Endothelial cell (in vitro differentiated cells): ENCODE results near the gene TMPRSS12. TPM values are rescaled to one million over a fixed set of nuclear protein-coding genes. Genes with fewer than 3 reads are reported as not detected.
"Not testable (repeated sequence)": the region's sequence is repeated elsewhere in the genome, so short reads cannot be mapped to it uniquely, and the experiment has no call there.

ENCODE experiments used
- DNase-seq: peaks from one replicate; pipeline ENCODE4 v3.0.0; 2021; ENCODE audit warnings: low spot score
- H3K27ac Mint-ChIP-seq: one replicate; pipeline ENCODE4 v1.8.0; 2021; ENCODE audit warnings: mixed read lengths, inconsistent platforms; ENCODE audit not compliant: unreplicated experiment
- H3K27me3 Mint-ChIP-seq: one replicate; pipeline ENCODE4 v1.8.0; 2021; ENCODE audit warnings: mild to moderate bottlenecking, moderate library complexity, mixed read lengths, inconsistent platforms; ENCODE audit not compliant: unreplicated experiment
- H3K36me3 Mint-ChIP-seq: one replicate; pipeline ENCODE4 v1.8.0; 2021; ENCODE audit warnings: mild to moderate bottlenecking, low read depth, mixed read lengths, inconsistent platforms; ENCODE audit not compliant: unreplicated experiment
- H3K4me1 Mint-ChIP-seq: one replicate; pipeline ENCODE4 v1.8.0; 2021; ENCODE audit warnings: mild to moderate bottlenecking, mixed read lengths, inconsistent platforms; ENCODE audit not compliant: unreplicated experiment
- H3K4me3 Mint-ChIP-seq: one replicate; pipeline ENCODE4 v1.8.0; 2021; ENCODE audit warnings: mild to moderate bottlenecking, mixed read lengths, inconsistent platforms; ENCODE audit not compliant: unreplicated experiment
- H3K9me3 Mint-ChIP-seq: one replicate; pipeline ENCODE4 v1.8.0; 2021; ENCODE audit warnings: mixed read lengths, inconsistent platforms; ENCODE audit not compliant: unreplicated experiment
- long read RNA-seq: library from polyadenylated mRNA; unstranded; transcript quantifications from one replicate; pipeline ENCODE4 v2.0.0, GENCODE V29; 2020; ENCODE audit not compliant: unreplicated experiment
- total RNA-seq: library from RNA; stranded (reverse); fragmentation: NEBNext Ultra II Directional; extraction: Animal tissue kit (Norgen Biotek cat#: 25700); gene quantifications from one replicate; pipeline ENCODE4 v1.2.1, GENCODE V29; 2021; ENCODE audit not compliant: unreplicated experiment
- TF ChIP-seq, protein P1 (sequence below): fragments of 200-600 bp; sonication (generic); IDR thresholded peaks from one replicate; pipeline ENCODE4 v1.5.0; 2021; ENCODE audit warnings: antibody characterized with exemption; ENCODE audit not compliant: unreplicated experiment

TMPRSS12 gene, protein sequence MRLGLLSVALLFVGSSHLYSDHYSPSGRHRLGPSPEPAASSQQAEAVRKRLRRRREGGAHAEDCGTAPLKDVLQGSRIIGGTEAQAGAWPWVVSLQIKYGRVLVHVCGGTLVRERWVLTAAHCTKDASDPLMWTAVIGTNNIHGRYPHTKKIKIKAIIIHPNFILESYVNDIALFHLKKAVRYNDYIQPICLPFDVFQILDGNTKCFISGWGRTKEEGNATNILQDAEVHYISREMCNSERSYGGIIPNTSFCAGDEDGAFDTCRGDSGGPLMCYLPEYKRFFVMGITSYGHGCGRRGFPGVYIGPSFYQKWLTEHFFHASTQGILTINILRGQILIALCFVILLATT
- not detected for total RNA-seq
- long read RNA-seq, result 0 reads

DNA sequence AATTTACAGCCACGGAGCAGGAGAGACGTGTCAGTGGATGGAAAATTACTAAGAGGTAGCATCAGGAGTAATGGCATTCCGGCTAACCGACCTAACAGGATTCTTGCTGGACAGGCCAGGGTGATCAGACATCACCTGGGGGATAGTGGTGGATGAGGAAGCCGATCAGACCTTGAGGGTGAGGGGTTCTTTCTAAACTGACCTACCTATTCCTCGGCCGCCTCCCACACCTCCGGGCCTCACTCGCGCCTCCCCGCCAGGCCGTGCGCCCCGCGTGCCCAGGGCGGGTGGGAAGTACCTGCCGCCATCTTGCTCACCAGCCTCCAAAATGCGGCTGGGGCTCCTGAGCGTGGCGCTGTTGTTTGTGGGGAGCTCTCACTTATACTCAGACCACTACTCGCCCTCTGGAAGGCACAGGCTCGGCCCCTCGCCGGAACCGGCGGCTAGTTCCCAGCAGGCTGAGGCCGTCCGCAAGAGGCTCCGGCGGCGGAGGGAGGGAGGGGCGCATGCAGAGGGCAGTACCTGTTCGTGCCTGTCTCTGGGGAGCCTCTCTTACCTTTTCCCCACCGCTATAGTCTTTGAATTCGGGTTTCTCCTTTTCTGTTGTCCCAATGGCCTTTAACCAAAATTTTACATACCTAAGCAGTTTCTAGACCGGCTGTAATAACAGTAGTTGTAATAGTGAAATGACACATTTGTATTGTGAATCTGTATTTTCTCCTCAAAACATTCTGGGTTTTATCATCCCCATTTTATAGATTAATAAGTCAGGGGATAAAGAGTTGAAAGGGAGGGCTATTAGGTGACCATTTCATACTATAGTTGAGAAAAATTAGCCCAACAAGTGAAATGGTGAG lies at the start of gene TMPRSS12:
TMPRSS12 (plus strand) TSS at position 290 of the 857 bp plus-strand sequence; CDS start at position 329, 39 bp downstream.
- Mint-ChIP-seq H3K4me3 (no peak within 1 kb of the TSS), H3K4me1 (no peaks in the 10 kb centered on the region), H3K27ac (no peak within 1 kb of the TSS), H3K9me3 (peaks cover 5% of the 10 kb centered on the region), H3K27me3 (no peaks in the 10 kb centered on the region), H3K36me3 (peaks cover 6% of the 10 kb centered on the region)
- no peak for DNase-seq
- TF ChIP-seq, protein P1, sequence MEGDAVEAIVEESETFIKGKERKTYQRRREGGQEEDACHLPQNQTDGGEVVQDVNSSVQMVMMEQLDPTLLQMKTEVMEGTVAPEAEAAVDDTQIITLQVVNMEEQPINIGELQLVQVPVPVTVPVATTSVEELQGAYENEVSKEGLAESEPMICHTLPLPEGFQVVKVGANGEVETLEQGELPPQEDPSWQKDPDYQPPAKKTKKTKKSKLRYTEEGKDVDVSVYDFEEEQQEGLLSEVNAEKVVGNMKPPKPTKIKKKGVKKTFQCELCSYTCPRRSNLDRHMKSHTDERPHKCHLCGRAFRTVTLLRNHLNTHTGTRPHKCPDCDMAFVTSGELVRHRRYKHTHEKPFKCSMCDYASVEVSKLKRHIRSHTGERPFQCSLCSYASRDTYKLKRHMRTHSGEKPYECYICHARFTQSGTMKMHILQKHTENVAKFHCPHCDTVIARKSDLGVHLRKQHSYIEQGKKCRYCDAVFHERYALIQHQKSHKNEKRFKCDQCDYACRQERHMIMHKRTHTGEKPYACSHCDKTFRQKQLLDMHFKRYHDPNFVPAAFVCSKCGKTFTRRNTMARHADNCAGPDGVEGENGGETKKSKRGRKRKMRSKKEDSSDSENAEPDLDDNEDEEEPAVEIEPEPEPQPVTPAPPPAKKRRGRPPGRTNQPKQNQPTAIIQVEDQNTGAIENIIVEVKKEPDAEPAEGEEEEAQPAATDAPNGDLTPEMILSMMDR, result no peak

DNA sequence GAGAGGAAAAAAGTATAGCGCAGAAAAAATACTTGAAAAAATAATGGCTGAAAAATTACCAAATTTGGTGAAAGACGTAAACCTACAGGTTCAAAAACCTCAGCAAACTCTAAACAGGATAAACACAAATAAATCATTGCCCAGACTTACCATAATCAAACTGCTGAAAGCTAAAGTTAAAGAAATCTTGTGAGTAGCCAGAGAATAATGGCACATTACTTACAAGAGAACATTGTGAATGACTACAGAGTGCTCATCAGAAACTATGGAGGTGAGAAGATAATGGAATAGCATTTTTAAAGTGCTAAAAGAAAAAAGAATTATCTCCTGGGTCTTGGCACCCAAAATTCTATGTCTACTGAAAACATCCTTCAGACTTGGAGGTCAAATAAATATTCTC lies 42.8 kb upstream of the TMPRSS12 start:
- Mint-ChIP-seq H3K4me3 (no peak overlapping the region), H3K27me3 (no peaks in the 10 kb centered on the region), H3K36me3 (peaks cover 34% of the 10 kb centered on the region), H3K9me3 (no peaks in the 10 kb centered on the region), H3K4me1 (no peaks in the 10 kb centered on the region), H3K27ac (no peak overlapping the region)
- no peak for DNase-seq
- TF ChIP-seq, protein P1, result no peak

DNA sequence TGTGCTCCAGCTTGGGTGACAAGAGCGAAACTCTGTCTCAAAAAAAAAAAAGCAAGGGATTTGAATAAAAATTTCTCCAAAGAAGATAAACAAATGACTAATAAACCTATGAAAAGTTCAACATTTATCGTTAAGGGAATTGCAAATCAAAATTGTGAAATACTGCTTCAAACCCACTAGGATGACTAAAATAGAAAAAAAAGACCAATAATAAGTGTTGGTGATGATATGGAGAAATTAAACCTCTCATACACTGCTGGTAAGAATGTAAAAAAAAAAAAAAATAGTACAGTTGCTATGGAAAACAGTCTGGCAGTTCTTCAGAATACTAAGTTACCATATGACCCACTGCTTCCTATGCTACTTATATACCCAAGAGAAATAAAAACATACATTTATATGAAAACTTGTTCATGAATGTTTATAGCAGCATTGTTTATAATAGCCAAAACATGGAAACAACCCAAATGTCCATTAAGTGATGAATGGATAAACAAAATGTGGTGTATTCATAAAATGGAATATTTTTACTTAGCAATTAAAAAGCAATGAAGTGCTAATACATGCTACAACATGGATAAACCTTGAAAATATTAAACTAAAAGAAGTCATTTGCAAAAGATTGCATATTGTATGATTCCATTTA lies 39.4 kb upstream of the TMPRSS12 start:
- DNase-seq, result no peak
- H3K9me3 Mint-ChIP-seq, result no peaks in the 10 kb centered on the region
- H3K4me1 Mint-ChIP-seq, result no peaks in the 10 kb centered on the region
- H3K36me3 Mint-ChIP-seq, result peaks cover 22% of the 10 kb centered on the region
- H3K4me3 Mint-ChIP-seq, result no peak overlapping the region
- TF ChIP-seq, protein P1, result no peak
- H3K27me3 Mint-ChIP-seq, result no peaks in the 10 kb centered on the region
- no peak overlapping the region for H3K27ac Mint-ChIP-seq

DNA sequence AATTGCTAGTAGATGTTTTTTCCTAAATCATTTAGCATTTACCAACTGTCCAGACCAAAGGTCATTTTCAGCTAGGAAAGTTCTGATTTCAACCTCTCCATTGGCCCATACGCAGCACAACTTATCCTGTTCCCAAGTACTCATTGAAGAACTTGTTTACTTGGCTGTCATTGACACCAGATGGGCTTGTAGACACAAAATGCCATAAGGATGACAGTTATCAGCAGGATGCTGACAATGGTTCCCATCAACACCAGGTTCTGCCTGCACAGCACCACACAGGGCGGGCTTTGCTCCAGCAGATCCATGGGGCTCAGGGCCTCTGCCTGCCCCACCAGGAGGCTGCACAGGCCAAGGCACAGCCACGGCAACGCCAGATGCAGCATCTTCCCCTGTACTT lies 36.5 kb upstream of the TMPRSS12 start:
- Mint-ChIP-seq H3K27me3 (no peaks in the 10 kb centered on the region), H3K36me3 (peaks cover 9% of the 10 kb centered on the region), H3K9me3 (no peaks in the 10 kb centered on the region)

DNA sequence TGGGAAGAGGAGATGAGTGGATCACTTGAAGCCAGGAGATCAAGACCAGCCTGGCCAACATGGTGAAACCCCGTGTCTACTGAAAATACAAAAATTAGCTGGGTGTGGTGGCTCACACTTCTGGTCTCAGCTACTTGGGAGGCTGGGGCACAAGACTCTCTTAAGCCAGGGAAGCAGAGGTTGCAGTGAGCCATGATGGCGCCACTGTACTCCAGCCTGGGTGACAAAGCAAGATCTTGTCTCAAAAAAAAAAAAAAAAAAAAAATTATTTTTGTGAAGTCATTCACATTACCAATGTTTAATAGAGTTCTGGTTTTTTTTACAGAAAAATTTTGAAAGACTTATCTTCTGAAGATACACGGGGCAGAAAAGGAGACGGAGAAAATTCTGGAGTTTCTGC lies 33.6 kb upstream of the TMPRSS12 start:
- H3K36me3 Mint-ChIP-seq, result peaks cover 11% of the 10 kb centered on the region
- not testable (repeated sequence) for DNase-seq, H3K9me3 Mint-ChIP-seq, H3K4me1 Mint-ChIP-seq, H3K27me3 Mint-ChIP-seq, H3K4me3 Mint-ChIP-seq, H3K27ac Mint-ChIP-seq

More for the DNA sequence above, 36.5 kb upstream of the TMPRSS12 start:
- TF ChIP-seq, protein P1, result no peak
- DNase-seq, result no peak
- Mint-ChIP-seq H3K4me1 (no peaks in the 10 kb centered on the region), H3K4me3 (no peak overlapping the region), H3K27ac (no peak overlapping the region)

DNA sequence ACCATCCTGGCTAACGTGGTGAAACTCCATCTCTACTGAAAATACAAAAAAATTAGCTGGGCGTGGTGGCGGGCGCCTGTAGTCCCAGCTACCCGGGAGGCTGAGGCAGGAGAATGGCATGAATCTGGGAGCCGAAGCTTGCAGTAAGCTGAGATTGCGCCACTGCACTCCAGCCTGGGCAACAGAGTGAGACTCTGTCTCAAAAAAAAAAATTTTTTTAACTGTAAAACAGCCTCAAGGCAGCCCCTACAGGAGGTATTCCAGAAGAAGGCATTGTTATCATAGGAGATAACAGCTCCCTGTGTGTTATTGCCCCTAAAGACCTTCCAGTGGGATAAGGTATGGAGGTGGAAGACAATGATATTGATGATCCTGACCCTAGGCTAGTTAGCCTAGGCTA lies 27.8 kb upstream of the TMPRSS12 start:
- DNase-seq, H3K9me3 Mint-ChIP-seq, H3K4me1 Mint-ChIP-seq, H3K27me3 Mint-ChIP-seq, H3K4me3 Mint-ChIP-seq, H3K27ac Mint-ChIP-seq: not testable (repeated sequence)
- H3K36me3 Mint-ChIP-seq, result peaks cover 14% of the 10 kb centered on the region
